Activated CD4-positive, alpha-beta T cell treated with anti-CD3 and anti-CD28 coated beads, Interleukin-2, Interleukin-6, amounts not matched to agents 100 ng/mL and 50 ng/mL, durations not matched to agents 16 hours and 8 hours (primary cell): Measurements from ENCODE around the gene ACOT7.
"Not testable (repeated sequence)": the region's sequence is repeated elsewhere in the genome, so short reads cannot be mapped to it uniquely, and the experiment has no call there.

ENCODE experiments used
- DNase-seq: peaks from one replicate; pipeline ENCODE4 v3.0.0-alpha.2; 2020

ACOT7 gene

GRCh38 chr1:6219641-6220040 lies 173.9 kb downstream of the ACOT7 start:
- DNase-seq = not testable (repeated sequence)

GRCh38 chr1:6218375-6219164 lies 175.0 kb downstream of the ACOT7 start:
- no peak for DNase-seq
